ENCODE measurements around the gene SENP2. TPM values are rescaled to one million over a fixed set of nuclear protein-coding genes. Genes with fewer than 3 reads are reported as not detected.
A peak's percentile ranks its signal among the peaks of the same experiment; 100 is the strongest.

The SENP2 gene
- total and polyA plus RNA-seq, 2 of the 13 experiments (the other 11 are each of a cell fraction or from before 2014, with no cell fraction given): 7.7 to 46.2 TPM

DNA sequence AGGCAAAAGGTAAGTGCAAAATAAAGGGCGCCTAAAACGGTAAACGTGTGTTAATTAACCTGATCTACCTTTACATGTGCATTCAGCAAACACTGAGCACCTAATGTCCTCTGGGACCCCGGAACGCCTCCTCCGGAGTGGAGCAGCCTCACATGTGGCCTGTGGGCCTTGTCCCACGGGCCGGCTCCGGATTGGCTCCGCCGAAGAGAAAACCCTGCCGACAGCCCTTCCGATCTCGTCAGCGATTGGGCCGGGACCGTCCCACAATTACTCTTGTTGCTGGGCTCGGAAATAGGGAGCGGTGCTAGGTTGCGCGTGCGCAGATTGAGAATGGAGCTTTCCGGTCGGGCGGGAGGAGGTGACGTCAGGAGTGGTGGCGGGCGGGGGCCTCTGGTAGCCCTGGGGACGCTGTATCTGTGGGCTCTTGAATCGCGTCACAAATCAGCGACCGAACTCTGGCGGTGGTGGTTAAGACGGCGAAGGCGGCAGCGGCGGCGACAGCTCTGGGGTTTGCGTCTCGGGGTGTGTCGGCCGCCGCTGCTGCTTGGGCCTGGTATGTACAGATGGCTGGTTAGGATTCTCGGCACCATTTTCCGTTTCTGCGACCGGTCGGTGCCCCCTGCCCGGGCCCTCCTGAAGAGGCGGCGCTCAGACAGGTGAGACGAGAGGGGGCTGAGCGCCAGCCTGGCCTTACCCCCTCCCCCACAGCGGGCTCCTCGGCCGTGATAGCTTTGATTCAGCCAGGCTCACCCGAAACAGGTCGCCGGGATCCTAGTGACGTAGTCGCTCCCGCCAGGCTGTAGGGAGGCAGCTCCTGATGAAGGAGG is at the start of gene SENP2 (continued):
- no peak for TF ChIP-seq SRSF9 (IDR thresholded peaks at IDR 0.05; ENCODE audit: borderline replicate concordance, insufficient read depth, low read depth, low read length, poor library complexity, severe bottlenecking)
- peak; percentile 87 for TF ChIP-seq ZFY (CRISPR knock-in tag; IDR thresholded peaks at IDR 0.05)
- no peak for TF ChIP-seq STAT6 (CRISPR knock-in tag; IDR thresholded peaks at IDR 0.05; ENCODE audit: borderline replicate concordance)
- no peak for TF ChIP-seq ZNF354B (CRISPR knock-in tag; IDR thresholded peaks at IDR 0.05)
- TF ChIP-seq ARNT2 (CRISPR knock-in tag; IDR thresholded peaks at IDR 0.05; ENCODE audit: low read depth): 0 out of 2 replicates have a peak, but pooled peaks have one; percentile 59
- no peak for TF ChIP-seq MLXIP (CRISPR knock-in tag; IDR thresholded peaks at IDR 0.05; ENCODE audit: borderline replicate concordance)
- TF ChIP-seq MED1 (CRISPR knock-in tag; IDR thresholded peaks at IDR 0.05): peak; percentile 63
- TF ChIP-seq SAFB2 (CRISPR knock-in tag; IDR thresholded peaks at IDR 0.05; ENCODE audit: borderline replicate concordance, low read depth): 0 out of 2 replicates have a peak, but pooled peaks have one; percentile 14
- TF ChIP-seq SOX5 (CRISPR knock-in tag; IDR thresholded peaks at IDR 0.05; ENCODE audit: borderline replicate concordance): peak; percentile 45; the same call in 1 of the 2 replicates
- no peak for TF ChIP-seq ZKSCAN8 (CRISPR knock-in tag; IDR thresholded peaks at IDR 0.05; ENCODE audit: borderline replicate concordance)
- peak; percentile 67 for TF ChIP-seq HNRNPLL (IDR thresholded peaks at IDR 0.05; ENCODE audit: low read depth, low read length, poor library complexity, severe bottlenecking)
- TF ChIP-seq EP300 (IDR thresholded peaks at IDR 0.05; ENCODE audit: low read depth in 2 of 2, low read length in 2 of 2): peak in 1 of 2 experiments; percentile 56; a peak in 2 of 4 replicates
- no peak for TF ChIP-seq EP300 (CRISPR knock-in tag; IDR thresholded peaks at IDR 0.05; ENCODE audit: borderline replicate concordance)
- TF ChIP-seq, protein P1, sequence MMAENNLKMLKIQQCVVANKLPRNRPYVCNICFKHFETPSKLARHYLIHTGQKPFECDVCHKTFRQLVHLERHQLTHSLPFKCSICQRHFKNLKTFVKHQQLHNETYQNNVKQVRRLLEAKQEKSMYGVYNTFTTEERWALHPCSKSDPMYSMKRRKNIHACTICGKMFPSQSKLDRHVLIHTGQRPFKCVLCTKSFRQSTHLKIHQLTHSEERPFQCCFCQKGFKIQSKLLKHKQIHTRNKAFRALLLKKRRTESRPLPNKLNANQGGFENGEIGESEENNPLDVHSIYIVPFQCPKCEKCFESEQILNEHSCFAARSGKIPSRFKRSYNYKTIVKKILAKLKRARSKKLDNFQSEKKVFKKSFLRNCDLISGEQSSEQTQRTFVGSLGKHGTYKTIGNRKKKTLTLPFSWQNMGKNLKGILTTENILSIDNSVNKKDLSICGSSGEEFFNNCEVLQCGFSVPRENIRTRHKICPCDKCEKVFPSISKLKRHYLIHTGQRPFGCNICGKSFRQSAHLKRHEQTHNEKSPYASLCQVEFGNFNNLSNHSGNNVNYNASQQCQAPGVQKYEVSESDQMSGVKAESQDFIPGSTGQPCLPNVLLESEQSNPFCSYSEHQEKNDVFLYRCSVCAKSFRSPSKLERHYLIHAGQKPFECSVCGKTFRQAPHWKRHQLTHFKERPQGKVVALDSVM (CRISPR knock-in tag; IDR thresholded peaks at IDR 0.05): no peak; the same call in 1 of the 2 replicates
- no peak; the same call in 1 of the 2 replicates for TF ChIP-seq ETV5 (CRISPR knock-in tag; IDR thresholded peaks at IDR 0.05; ENCODE audit: borderline replicate concordance)
- no peak for TF ChIP-seq ZNF577 (CRISPR knock-in tag; IDR thresholded peaks at IDR 0.05; ENCODE audit: borderline replicate concordance, low read depth)
- no peak for TF ChIP-seq ZNF337 (CRISPR knock-in tag; IDR thresholded peaks at IDR 0.05; ENCODE audit: borderline replicate concordance, low read depth)
- TF ChIP-seq SMAD9 (CRISPR knock-in tag; IDR thresholded peaks at IDR 0.05): no peak
- TF ChIP-seq ZFP36 (IDR thresholded peaks at IDR 0.05; ENCODE audit: borderline replicate concordance, low read depth, low read length, partially characterized antibody): no peak

Measured in HepG2 (cell line).